NCI-H1092 treated with DMSO at 0.1 percent for 48 hours (cell line): ENCODE results near the gene CABS1.

Experiments
- DNase-seq: peaks from one replicate; lab custom pipeline; 2025; lab: John Stamatoyannopoulos, UW

The CABS1 gene

DNA sequence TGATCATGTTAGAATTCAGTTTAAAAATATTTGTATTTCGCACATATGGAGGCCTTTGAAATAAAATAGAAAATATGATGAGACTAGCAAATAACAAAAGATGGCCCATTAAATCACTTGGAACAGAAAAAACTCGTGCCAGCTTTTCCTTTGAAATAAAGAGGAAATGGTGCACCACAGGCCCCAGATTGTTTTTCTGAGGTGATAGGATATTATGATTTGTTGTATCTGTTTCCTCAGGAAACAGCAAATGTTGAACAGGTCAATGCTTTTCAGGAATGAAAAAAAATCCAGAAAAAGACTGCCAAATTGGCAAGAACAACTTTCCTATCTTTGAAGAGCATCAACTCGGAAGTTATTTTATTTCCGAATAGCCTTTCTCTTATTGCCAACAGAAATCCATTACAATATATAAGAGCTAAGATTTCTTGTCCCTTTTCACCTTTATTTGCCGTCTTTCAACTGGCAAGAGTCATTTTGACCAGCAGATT is 48.0 kb downstream of the CABS1 start, which contains the start of gene SMR3B:
Gene SMR3B (plus strand): TSS at position 441 of the 491 bp plus-strand sequence. CDS start 1,380 bp downstream, outside the sequence.
- DNase-seq: no peak
